SW 1271 (cell line): ENCODE data around the gene ABLIM2.

Source experiments
- DNase-seq, 2 experiments: peaks; one replicate each; lab custom pipeline; 2025; lab: John Stamatoyannopoulos, UW

The ABLIM2 gene

GRCh38 chr4:8067945-8068896 is 90.4 kb downstream of the ABLIM2 start:
- DNase-seq = no peak

GRCh38 chr4:8067274-8067936 is 91.2 kb downstream of the ABLIM2 start:
- no peak for DNase-seq

- no peak for DNase-seq
These were observed 92.2 kb downstream of the ABLIM2 start for GRCh38 chr4:8066336-8066931.

GRCh38 chr4:8063974-8064563 is 94.5 kb downstream of the ABLIM2 start:
- DNase-seq = no peak

GRCh38 chr4:8061573-8061972 is 97.0 kb downstream of the ABLIM2 start:
- no peak for DNase-seq

GRCh38 chr4:8061145-8061544 is 97.5 kb downstream of the ABLIM2 start:
- DNase-seq = no peak

- DNase-seq = no peak
These were observed 98.0 kb downstream of the ABLIM2 start for GRCh38 chr4:8060632-8061031.

- no peak for DNase-seq
These were observed 100.6 kb downstream of the ABLIM2 start for GRCh38 chr4:8058031-8058479.

GRCh38 chr4:8055206-8055605 is 103.4 kb downstream of the ABLIM2 start:
- DNase-seq = no peak

GRCh38 chr4:8053688-8054449 is 104.7 kb downstream of the ABLIM2 start:
- no peak for DNase-seq

- no peak for DNase-seq
These were observed 106.4 kb downstream of the ABLIM2 start for GRCh38 chr4:8052160-8052691.

GRCh38 chr4:8051644-8052043 is 107.0 kb downstream of the ABLIM2 start:
- no peak for DNase-seq

GRCh38 chr4:8050555-8051206 is 107.9 kb downstream of the ABLIM2 start:
- DNase-seq = no peak

- DNase-seq = no peak
These were observed 108.4 kb downstream of the ABLIM2 start for GRCh38 chr4:8050180-8050554.

GRCh38 chr4:8048856-8049676 is 109.5 kb downstream of the ABLIM2 start:
- no peak for DNase-seq

GRCh38 chr4:8047837-8048678 is 110.6 kb downstream of the ABLIM2 start:
- no peak for DNase-seq

GRCh38 chr4:8046925-8047541 is 111.6 kb downstream of the ABLIM2 start:
- DNase-seq = no peak

- no peak for DNase-seq
These were observed 112.7 kb downstream of the ABLIM2 start for GRCh38 chr4:8045909-8046308.

- no peak for DNase-seq
These were observed 113.9 kb downstream of the ABLIM2 start for GRCh38 chr4:8044699-8045098.
